Endothelial cell of umbilical vein (primary cell): ENCODE data around the gene CFAP100.

ENCODE experiments used
- EZH2 ChIP-seq: IDR thresholded peaks from 2 replicates; pipeline ENCODE4 v1.6.1; 2012; ENCODE audit warnings: borderline replicate concordance, low read depth, mild to moderate bottlenecking, moderate library complexity, low read length, inconsistent platforms; ENCODE audit not compliant: severe bottlenecking
- FOS ChIP-seq: IDR thresholded peaks from 2 replicates; pipeline ENCODE4 v1.6.1; 2011; ENCODE audit warnings: mild to moderate bottlenecking, low read length, moderate library complexity, borderline replicate concordance; ENCODE audit not compliant: insufficient read depth
- JUN ChIP-seq: IDR thresholded peaks from 2 replicates; pipeline ENCODE4 v1.6.1; 2011; ENCODE audit warnings: borderline replicate concordance, low read depth; ENCODE audit not compliant: insufficient read length, insufficient read depth
- MYC ChIP-seq: IDR thresholded peaks from one replicate; pipeline ENCODE4 v1.6.1; 2011; ENCODE audit warnings: mild to moderate bottlenecking, low read depth, low read length
- POLR2A ChIP-seq: IDR thresholded peaks from 2 replicates; pipeline ENCODE4 v1.6.1; 2012; ENCODE audit warnings: low read depth, mild to moderate bottlenecking, control low read depth, low read length
- POLR2AphosphoS5 ChIP-seq: IDR thresholded peaks from 2 replicates; pipeline ENCODE4 v1.6.1; 2012; ENCODE audit warnings: low read depth, mild to moderate bottlenecking, control low read depth, low read length, moderate library complexity; ENCODE audit not compliant: insufficient read depth
- TF ChIP-seq, protein P1 (sequence below), 2 donors: IDR thresholded peaks; 1 replicate in 1 of 2; 2 replicates in 1 of 2; pipeline ENCODE4 v1.5.1; 2011; ENCODE audit warnings: low read length in 2 of 2, mild to moderate bottlenecking in 2 of 2, moderate library complexity in 2 of 2, control low read depth in 1 of 2, inconsistent platforms in 1 of 2, low read depth in 1 of 2; ENCODE audit not compliant: insufficient read depth in 1 of 2; ENCODE audit errors: extremely low read depth in 1 of 2
- TF ChIP-seq, protein P2 (sequence below): IDR thresholded peaks from 2 replicates; pipeline ENCODE4 v1.6.1; 2011; ENCODE audit not compliant: insufficient read depth, insufficient read length

DNA sequence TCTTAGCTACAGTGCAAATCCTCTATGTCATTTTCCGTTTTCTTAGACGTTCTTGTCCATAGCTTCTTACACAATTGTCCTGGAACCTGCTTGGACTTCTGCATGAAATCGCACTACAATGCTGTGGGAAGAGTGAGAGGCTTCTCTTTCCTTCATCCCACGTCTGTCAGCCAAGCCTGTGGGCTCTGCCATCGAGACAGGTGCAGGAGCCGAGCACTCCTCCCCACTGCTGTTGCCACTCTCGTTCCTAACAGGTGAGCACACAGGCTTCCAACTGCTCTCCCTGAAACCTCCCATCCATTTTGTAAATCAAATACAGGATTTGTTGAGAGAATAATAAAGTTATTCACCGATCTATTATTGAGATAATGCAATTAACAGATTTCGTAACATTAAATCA, 57.5 kb downstream of the CFAP100 start:
- TF ChIP-seq, protein P1, sequence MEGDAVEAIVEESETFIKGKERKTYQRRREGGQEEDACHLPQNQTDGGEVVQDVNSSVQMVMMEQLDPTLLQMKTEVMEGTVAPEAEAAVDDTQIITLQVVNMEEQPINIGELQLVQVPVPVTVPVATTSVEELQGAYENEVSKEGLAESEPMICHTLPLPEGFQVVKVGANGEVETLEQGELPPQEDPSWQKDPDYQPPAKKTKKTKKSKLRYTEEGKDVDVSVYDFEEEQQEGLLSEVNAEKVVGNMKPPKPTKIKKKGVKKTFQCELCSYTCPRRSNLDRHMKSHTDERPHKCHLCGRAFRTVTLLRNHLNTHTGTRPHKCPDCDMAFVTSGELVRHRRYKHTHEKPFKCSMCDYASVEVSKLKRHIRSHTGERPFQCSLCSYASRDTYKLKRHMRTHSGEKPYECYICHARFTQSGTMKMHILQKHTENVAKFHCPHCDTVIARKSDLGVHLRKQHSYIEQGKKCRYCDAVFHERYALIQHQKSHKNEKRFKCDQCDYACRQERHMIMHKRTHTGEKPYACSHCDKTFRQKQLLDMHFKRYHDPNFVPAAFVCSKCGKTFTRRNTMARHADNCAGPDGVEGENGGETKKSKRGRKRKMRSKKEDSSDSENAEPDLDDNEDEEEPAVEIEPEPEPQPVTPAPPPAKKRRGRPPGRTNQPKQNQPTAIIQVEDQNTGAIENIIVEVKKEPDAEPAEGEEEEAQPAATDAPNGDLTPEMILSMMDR (IDR thresholded peaks at IDR 0.05; ENCODE audit: extremely low read depth in 1 of 2, insufficient read depth in 1 of 2, low read depth in 1 of 2, low read length in 2 of 2): no peak
- TF ChIP-seq POLR2AphosphoS5: no peak
- TF ChIP-seq POLR2A: no peak
- TF ChIP-seq, protein P2, sequence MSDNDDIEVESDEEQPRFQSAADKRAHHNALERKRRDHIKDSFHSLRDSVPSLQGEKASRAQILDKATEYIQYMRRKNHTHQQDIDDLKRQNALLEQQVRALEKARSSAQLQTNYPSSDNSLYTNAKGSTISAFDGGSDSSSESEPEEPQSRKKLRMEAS: no peak
- TF ChIP-seq EZH2: no peak
- TF ChIP-seq JUN: no peak
- no peak for TF ChIP-seq FOS
- TF ChIP-seq MYC: no peak
